A673 (cell line): ENCODE data around the gene TMED6.

Experiments used
- CTCF ChIP-seq: fragments of 300-800, 200-600 bp; sonication (generic); conservative IDR thresholded peaks from 2 replicates; pipeline ENCODE4 v1.5.1; 2017; ENCODE audit warnings: low read depth, mild to moderate bottlenecking, antibody characterized with exemption, low read length, moderate library complexity, mixed read lengths
- EZH2 ChIP-seq: fragments of 200-600 bp; sonication (generic); IDR thresholded peaks from 2 replicates; pipeline ENCODE4 v1.6.1; 2017; ENCODE audit warnings: borderline replicate concordance, low read depth, mild to moderate bottlenecking, mixed read lengths, antibody characterized with exemption, low read length; ENCODE audit not compliant: poor library complexity, severe bottlenecking

- TF ChIP-seq CTCF (no peak), EZH2 (no peak)
These were observed 38.1 kb downstream of the TMED6 start for GRCh38 chr16:69313469-69313868.
